HepG2 (cell line): ENCODE results near the gene MED13. TPM values are rescaled to one million over a fixed set of nuclear protein-coding genes. Genes with fewer than 3 reads are reported as not detected.

Source experiments
- ATAC-seq: fragments of 200-7000 bp; cut with Tn5 transposase; 3 replicates; pipeline ENCODE4 v1.9.1; 2020; ENCODE audit warnings: mild to moderate bottlenecking, moderate library complexity
- BruUV-seq: library from RNA; stranded (reverse); fragments of 400-500 nt; replicated peaks from 2 replicates; lab custom pipeline; 2021; lab: Mats Ljungman, UMichigan
- CTCF ChIA-PET: fragments of 300-600 bp; formaldehyde crosslinking; extraction: SDS; loops from one replicate; lab custom pipeline; 2021; ENCODE audit warnings: low total read pairs, inconsistent platforms, low intra/inter-chr PET ratio; lab: Yijun Ruan, JAX
- POLR2A ChIA-PET: fragments of 350-600 bp; sonication (Branson Sonifier 250); formaldehyde crosslinking; loops from one replicate; lab custom pipeline; 2020; ENCODE audit warnings: antibody characterized with exemption, inconsistent platforms; lab: Yijun Ruan, JAX
- DNase-seq: peaks from one replicate; pipeline ENCODE4 v3.0.0-alpha.2; 2015; ENCODE audit warnings: low spot score
- FAIRE-seq: peaks from 3 replicates; lab custom pipeline; 2011; peaks lifted over from hg19 to GRCh38; lab: Jason Lieb, UNC
- H2AFZ ChIP-seq: one replicate; pipeline ENCODE4 v1.6.1; 2011; ENCODE audit warnings: low read length, inconsistent platforms
- H3K27ac ChIP-seq: fragments of 300-600 bp; 3 replicates; pipeline ENCODE4 v1.8.0; 2011; ENCODE audit warnings: mixed run types, mild to moderate bottlenecking, mixed read lengths, low read length, inconsistent platforms; ENCODE audit not compliant: insufficient read depth; ENCODE audit errors: extremely low read length
- H3K27me3 ChIP-seq, 2 experiments: fragments of 200-600 bp in 1 of 2; 2 replicates in 1 of 2; 3 replicates in 1 of 2; pipeline versions ENCODE4 v1.6.0 to v1.8.0; 2011; ENCODE audit warnings: low read length in 2 of 2, mild to moderate bottlenecking in 2 of 2, moderate library complexity in 2 of 2, inconsistent platforms in 1 of 2; ENCODE audit not compliant: insufficient read depth in 2 of 2, control insufficient read depth in 1 of 2
- H3K36me3 ChIP-seq, 2 experiments: fragments of 200-600 bp in 1 of 2; replicated peaks in 1 of 2; 2 replicates in 1 of 2; 3 replicates in 1 of 2; pipeline versions ENCODE4 v1.5.1 to v1.8.0; 2011; ENCODE audit warnings: low read length in 2 of 2, inconsistent platforms in 1 of 2; ENCODE audit not compliant: insufficient read depth in 2 of 2, control insufficient read depth in 1 of 2
- H3K4me1 ChIP-seq: 2 replicates; pipeline ENCODE4 v1.5.1; 2012; ENCODE audit warnings: low read length, inconsistent platforms; ENCODE audit not compliant: insufficient read depth
- H3K4me2 ChIP-seq: 2 replicates; pipeline ENCODE4 v1.6.0; 2011; ENCODE audit warnings: low read depth, low read length, inconsistent platforms
- H3K4me3 ChIP-seq, 3 experiments: fragments of 200-600 bp in 1 of 3; sonication (generic), shearing (Covaris generic) in 1 of 3; replicated peaks in 1 of 3; 2 replicates each; pipeline ENCODE4 v1.5.1; 2011 to 2016; ENCODE audit warnings: low read length in 3 of 3, inconsistent platforms in 2 of 3, low read depth in 2 of 3, mild to moderate bottlenecking in 2 of 3, control low read depth in 1 of 3, mixed read lengths in 1 of 3; ENCODE audit not compliant: insufficient read depth in 1 of 3
- H3K79me2 ChIP-seq: one replicate; pipeline ENCODE4 v1.6.1; 2011; ENCODE audit warnings: low read length, inconsistent platforms; ENCODE audit not compliant: insufficient read depth
- H3K9ac ChIP-seq: 2 replicates; pipeline ENCODE4 v1.6.0; 2011; ENCODE audit warnings: mild to moderate bottlenecking, low read depth, low read length, inconsistent platforms; ENCODE audit not compliant: insufficient read depth
- H3K9me3 ChIP-seq: 2 replicates; pipeline ENCODE4 v1.5.1; 2012; ENCODE audit warnings: mild to moderate bottlenecking, low read length
- H4K20me1 ChIP-seq: 2 replicates; pipeline ENCODE4 v1.6.0; 2011; ENCODE audit warnings: inconsistent platforms, mild to moderate bottlenecking, low read length, moderate library complexity; ENCODE audit not compliant: insufficient read depth
- DRAP1 ChIP-seq: IDR thresholded peaks from 2 replicates; pipeline ENCODE4 v1.6.1; 2016; ENCODE audit warnings: missing genetic modification reagents, missing compliant biosample characterization
- JUNB ChIP-seq: sonication (generic); formaldehyde crosslinking; IDR thresholded peaks from 2 replicates; pipeline ENCODE4 v1.8.0; 2022; ENCODE audit warnings: missing genetic modification reagents, mild to moderate bottlenecking, borderline replicate concordance
- MYC ChIP-seq: sonication (generic); formaldehyde crosslinking; IDR thresholded peaks from 2 replicates; pipeline ENCODE4 v1.9.0; 2021; ENCODE audit warnings: missing genetic modification reagents, borderline replicate concordance
- ZBTB40 ChIP-seq, 2 experiments: fragments of 450-650 bp in 1 of 2; sonication (generic) in 1 of 2; formaldehyde crosslinking in 1 of 2; IDR thresholded peaks; 2 replicates each; pipeline versions ENCODE4 v1.6.1 to v1.8.0; 2016 to 2022; ENCODE audit warnings: antibody characterized with exemption in 1 of 2, mild to moderate bottlenecking in 1 of 2, missing genetic modification reagents in 1 of 2
- WGBS: methylation state at CpG from one replicate; pipeline ENCODE4 v1.1.6; 2017; ENCODE audit warnings: low lambda C conversion rate; 5-methylcytosine and 5-hydroxymethylcytosine counted together
- in situ Hi-C: cut with HindIII; loops from 2 replicates; pipeline ENCODE4 v1.10.0; 2017; ENCODE audit warnings: low pct_unique_long_range_greater_than_20kb; ENCODE audit not compliant: extremely low pct_ligation_motif_present
- intact Hi-C: fragments of 100-400 bp; cut with micrococcal nuclease; formaldehyde crosslinking; loops from one replicate; pipeline ENCODE4 v1.10.0; 2022; ENCODE audit not compliant: unreplicated experiment
- polyA plus RNA-seq, 8 experiments: library from polyadenylated mRNA; depleted of rRNA in 3 of 8; stranded (reverse) in 7 of 8; unstranded in 1 of 8; fragments of >200 nt; fragmentation: Illumina TruSeq in 4 of 8; extraction: Trizol in 4 of 8; gene quantifications; 2 replicates each; pipeline versions ENCODE4 v1.2.1 to v1.2.3, GENCODE V29; 2011 to 2016; ENCODE audit warnings: low read depth in 4 of 8, missing spikeins in 1 of 8, mixed read lengths in 1 of 8; ENCODE audit not compliant: insufficient read depth in 1 of 8
- total RNA-seq, 5 experiments: library from RNA; depleted of rRNA; stranded (reverse); fragments of >200 nt; fragmentation: Illumina TruSeq; extraction: Trizol; gene quantifications; 2 replicates each; pipeline ENCODE4 v1.2.3, GENCODE V29; 2016; ENCODE audit warnings: low read depth in 1 of 5

Gene MED13
- total and polyA plus RNA-seq, 2 of the 13 experiments (the other 11 are each of a cell fraction or from before 2014, with no cell fraction given): 27.4 to 69.1 TPM

GRCh38 chr17:62049299-62049698, 15.8 kb downstream of the MED13 start:
- H3K27ac ChIP-seq: no peak overlapping the region
- no peak for ATAC-seq
- 97% methylated on average over 5 of the region's 5 CpGs for WGBS
- H2AFZ ChIP-seq: no peak overlapping the region
- H4K20me1 ChIP-seq: peaks cover 6% of the 10 kb centered on the region; the same call in 1 of the 2 replicates
- intact Hi-C loops: no loop called here
- H3K79me2 ChIP-seq: peaks cover 60% of the 10 kb centered on the region
- no peak for DNase-seq
- POLR2A ChIA-PET: no interaction called here
- no peak overlapping the region for H3K9ac ChIP-seq
- H3K4me2 ChIP-seq: no peak overlapping the region
- H3K27me3 ChIP-seq: no peaks in the 10 kb centered on the region
- H3K4me3 ChIP-seq: no peak overlapping the region
- H3K9me3 ChIP-seq: no peaks in the 10 kb centered on the region
- no TSS peak for BruUV-seq
- CTCF ChIA-PET: no interaction called here
- TF ChIP-seq ZBTB40 (IDR thresholded peaks at IDR 0.05): no peak; the same call in 1 of the 2 replicates
- peak; percentile 52; the same call in 1 of the 2 replicates for TF ChIP-seq ZBTB40 (CRISPR knock-in tag; IDR thresholded peaks at IDR 0.05)
- no peak for TF ChIP-seq DRAP1 (CRISPR knock-in tag)
- no peak for TF ChIP-seq JUNB (CRISPR knock-in tag)
- TF ChIP-seq MYC (CRISPR knock-in tag): no peak
- peaks cover 43% of the 10 kb centered on the region for H3K4me1 ChIP-seq
- in situ Hi-C loops: no loop called here
- FAIRE-seq: no peak
- peaks cover 9 to 71% of the 10 kb centered on the region in 2 experiments for H3K36me3 ChIP-seq
